ENCODE results near the gene OTUB2. TPM values are rescaled to one million over a fixed set of nuclear protein-coding genes. Genes with fewer than 3 reads are reported as not detected.
A peak's percentile ranks its signal among the peaks of the same experiment; 100 is the strongest.

Gene OTUB2
- total RNA-seq, 2 experiments from 2014 or later = 0.28 to 0.84 TPM

DNA sequence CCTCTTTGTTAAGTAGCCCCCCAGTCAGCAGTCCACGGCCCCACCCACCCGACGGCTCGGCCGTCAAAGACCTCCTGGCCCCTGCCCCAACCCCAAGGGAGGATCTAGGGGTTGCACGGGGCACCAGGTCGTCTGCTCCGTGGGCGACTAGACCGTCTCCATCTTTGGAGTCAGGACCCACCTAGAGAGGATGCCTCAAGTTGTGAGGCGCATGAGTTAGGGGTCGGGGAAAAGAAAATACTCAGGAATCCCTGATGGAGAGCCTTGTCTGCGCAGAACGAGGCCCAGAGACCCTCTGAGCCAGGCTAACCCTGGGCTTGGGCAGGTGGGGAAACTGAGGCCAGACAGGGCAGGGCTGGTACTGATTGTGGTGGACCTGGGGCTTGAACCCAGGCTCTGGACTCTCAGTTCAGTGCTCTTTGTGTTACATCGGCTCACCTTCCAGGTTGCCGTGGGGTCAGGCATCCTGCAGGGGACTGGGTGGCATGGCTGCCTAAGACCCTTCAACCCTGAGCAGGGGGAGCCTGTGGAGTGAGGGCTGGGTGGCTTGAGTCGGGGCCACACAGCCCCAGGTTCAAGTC, 839 bp downstream of the OTUB2 start:
- H4K20me1 ChIP-seq (ENCODE audit: insufficient read depth, low read length) = no peaks in the 10 kb centered on the region
- no TSS peak for BruUV-seq (replicated peaks)
- POLR2A ChIA-PET = interaction anchor here (0.7 kb wide), 1 partner anchor 1290 kb away, joined by 3 read pairs; no protein-coding TSS in a partner anchor
- intact Hi-C loops (cut with micrococcal nuclease; ENCODE audit: unreplicated experiment) = no loop called here
- no peak overlapping the region for H3K27ac ChIP-seq (ENCODE audit: low read depth, low read length, poor library complexity, severe bottlenecking)
- peak overlapping the region; percentile 67 for H3K4me2 ChIP-seq (ENCODE audit: low read length)
- no peaks in the 10 kb centered on the region for H3K36me3 ChIP-seq (ENCODE audit: insufficient read depth, low read length)
- no peak for TF ChIP-seq EZH2phosphoT487 (IDR thresholded peaks at IDR 0.05; ENCODE audit: borderline replicate concordance, low read depth, low read length)
- no peak for TF ChIP-seq CTCF (conservative IDR thresholded peaks at IDR 0.05; ENCODE audit: low read length)
- DNase-seq (ENCODE audit: low spot score) = no peak
- CTCF ChIA-PET (ENCODE audit: unreplicated experiment) = no interaction called here
- H3K79me2 ChIP-seq (ENCODE audit: insufficient read depth, low read depth, low read length) = no peaks in the 10 kb centered on the region
- H3K9me3 ChIP-seq (ENCODE audit: low read length) = no peaks in the 10 kb centered on the region
- H3K4me1 ChIP-seq (ENCODE audit: insufficient read depth, low read length, poor library complexity, severe bottlenecking) = peaks cover 10% of the 10 kb centered on the region
- peak overlapping the region; percentile 86 for H2AFZ ChIP-seq (ENCODE audit: low read length)
- H3K9me2 ChIP-seq (ENCODE audit: insufficient read depth, low read length) = no peaks in the 10 kb centered on the region
- peak overlapping the region; percentile 64 for H3K4me3 ChIP-seq (ENCODE audit: low read depth, low read length, poor library complexity, severe bottlenecking)

DNA sequence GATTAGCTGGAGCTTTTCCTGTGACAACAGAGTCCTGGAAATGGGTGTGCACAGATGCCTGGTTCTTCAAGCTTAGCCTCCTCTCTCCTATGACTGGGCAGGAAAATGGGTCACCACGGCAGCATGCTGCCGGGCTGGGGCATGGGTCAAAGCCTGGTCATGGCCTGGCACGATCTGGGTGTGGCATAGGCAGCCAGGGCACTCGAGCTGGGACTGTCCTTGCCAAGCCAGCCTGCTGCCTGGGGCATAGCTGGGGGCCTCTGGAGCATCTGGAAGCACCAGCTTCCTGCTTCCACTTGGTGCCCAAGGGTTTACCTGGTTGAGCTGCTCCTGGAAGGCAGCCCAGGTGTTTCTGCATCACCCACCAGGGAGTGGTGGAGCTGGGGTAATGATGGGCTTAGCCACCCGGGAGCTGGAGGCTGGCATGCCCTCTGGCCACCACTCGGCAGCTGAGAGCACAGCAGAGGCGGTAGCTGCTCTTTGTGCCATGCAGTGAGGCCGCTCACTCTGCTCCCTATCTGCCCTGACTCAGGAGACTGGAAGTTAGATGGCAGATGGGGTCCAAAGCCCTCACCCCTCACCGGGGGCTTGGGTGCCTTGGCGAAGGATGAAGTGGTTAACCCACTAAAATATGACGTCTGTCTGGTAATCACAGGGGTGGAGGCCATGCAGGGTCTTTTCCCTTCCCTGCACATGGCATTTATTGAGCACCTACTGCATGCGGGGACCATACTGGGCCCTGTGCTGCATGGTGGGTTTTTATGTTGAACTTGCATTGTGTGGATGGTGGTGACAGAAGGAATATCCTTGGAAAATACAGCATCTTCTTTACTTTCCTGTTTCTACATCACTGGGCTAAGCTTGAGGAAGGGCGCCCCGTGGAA, 1.7 kb downstream of the OTUB2 start:
- no peak overlapping the region for H3K4me3 ChIP-seq (ENCODE audit: low read depth, low read length, poor library complexity, severe bottlenecking)
- no peaks in the 10 kb centered on the region for H3K9me3 ChIP-seq (ENCODE audit: low read length)
- no peak overlapping the region for H2AFZ ChIP-seq (ENCODE audit: low read length)
- no peak for TF ChIP-seq EZH2phosphoT487 (IDR thresholded peaks at IDR 0.05; ENCODE audit: borderline replicate concordance, low read depth, low read length)
- TF ChIP-seq CTCF (conservative IDR thresholded peaks at IDR 0.05; ENCODE audit: low read length) = no peak
- no peaks in the 10 kb centered on the region for H3K36me3 ChIP-seq (ENCODE audit: insufficient read depth, low read length)
- H3K9me2 ChIP-seq (ENCODE audit: insufficient read depth, low read length) = no peaks in the 10 kb centered on the region
- intact Hi-C loops (cut with micrococcal nuclease; ENCODE audit: unreplicated experiment) = no loop called here
- no TSS peak for BruUV-seq (replicated peaks)
- H3K27ac ChIP-seq (ENCODE audit: low read depth, low read length, poor library complexity, severe bottlenecking) = no peak overlapping the region
- H4K20me1 ChIP-seq (ENCODE audit: insufficient read depth, low read length) = no peaks in the 10 kb centered on the region
- ChIA-PET POLR2A (no interaction called here), CTCF (ENCODE audit: unreplicated experiment) (interaction anchor here (0.8 kb wide), 1 partner anchor 53 kb away, joined by 3 read pairs; the partner anchor contains the start of genes DDX24 and IFI27L1)
- no peaks in the 10 kb centered on the region for H3K79me2 ChIP-seq (ENCODE audit: insufficient read depth, low read depth, low read length)
- no peak overlapping the region for H3K4me2 ChIP-seq (ENCODE audit: low read length)
- no peak for DNase-seq (ENCODE audit: low spot score)
- peaks cover 8% of the 10 kb centered on the region for H3K4me1 ChIP-seq (ENCODE audit: insufficient read depth, low read length, poor library complexity, severe bottlenecking)

DNA sequence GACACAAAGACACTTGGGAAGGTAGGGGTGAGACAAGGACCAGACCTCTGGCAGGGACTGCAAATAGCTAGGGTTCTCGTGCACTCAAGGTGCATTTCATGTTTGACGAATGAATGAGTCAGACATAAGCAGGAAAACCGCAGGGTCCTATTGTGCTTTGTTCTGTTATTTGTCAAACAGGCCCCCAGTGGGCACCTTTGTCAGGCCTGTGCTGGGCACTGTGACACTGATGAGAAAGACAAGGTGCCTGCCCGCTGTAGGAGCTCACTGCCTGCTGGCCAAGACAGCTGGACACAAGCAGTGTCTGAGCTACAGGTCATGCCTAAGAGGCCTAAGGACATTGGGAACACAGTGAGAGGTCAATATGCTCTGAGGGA, 2.3 kb downstream of the OTUB2 start:
- intact Hi-C loops (cut with micrococcal nuclease; ENCODE audit: unreplicated experiment) = no loop called here
- POLR2A ChIA-PET = no interaction called here

More for the DNA sequence above, 2.3 kb downstream of the OTUB2 start:
- TF ChIP-seq EZH2phosphoT487 (IDR thresholded peaks at IDR 0.05; ENCODE audit: borderline replicate concordance, low read depth, low read length) = no peak
- 0 out of 2 replicates have a peak, but pooled peaks have one; percentile 23 for TF ChIP-seq CTCF (conservative IDR thresholded peaks at IDR 0.05; ENCODE audit: low read length)
- Histone ChIP-seq H3K9me3 (ENCODE audit: low read length) (no peaks in the 10 kb centered on the region), H3K79me2 (ENCODE audit: insufficient read depth, low read depth, low read length) (no peaks in the 10 kb centered on the region), H3K4me1 (ENCODE audit: insufficient read depth, low read length, poor library complexity, severe bottlenecking) (peaks cover 3% of the 10 kb centered on the region), H3K27ac (ENCODE audit: low read depth, low read length, poor library complexity, severe bottlenecking) (no peak overlapping the region), H3K4me2 (ENCODE audit: low read length) (no peak overlapping the region), H2AFZ (ENCODE audit: low read length) (no peak overlapping the region), H3K4me3 (ENCODE audit: low read depth, low read length, poor library complexity, severe bottlenecking) (no peak overlapping the region), H4K20me1 (ENCODE audit: insufficient read depth, low read length) (no peaks in the 10 kb centered on the region), H3K9me2 (ENCODE audit: insufficient read depth, low read length) (no peaks in the 10 kb centered on the region), H3K36me3 (ENCODE audit: insufficient read depth, low read length) (no peaks in the 10 kb centered on the region)
- BruUV-seq (replicated peaks) = no TSS peak
- DNase-seq (ENCODE audit: low spot score) = no peak
- CTCF ChIA-PET (ENCODE audit: unreplicated experiment) = no interaction called here
